ENCODE results near the gene CRHR1.

GRCh38 chr17:45788057-45788456 is 3.9 kb downstream of the CRHR1 start:
- TF ChIP-seq EZH2 (IDR thresholded peaks at IDR 0.05; ENCODE audit: low read length, unreplicated experiment): no peak
- TF ChIP-seq CTCF (conservative IDR thresholded peaks at IDR 0.05; ENCODE audit: low read depth, low read length): no peak

All from PC-3 (cell line).